Panc1 (cell line): ENCODE measurements around the gene INTS1.

ENCODE experiments used
- CTCF ChIP-seq: fragments of 450-650 bp; IDR thresholded peaks from 2 replicates; pipeline ENCODE4 v1.5.1; 2017; ENCODE audit warnings: mild to moderate bottlenecking
- POLR2AphosphoS5 ChIP-seq: IDR thresholded peaks from 2 replicates; pipeline ENCODE4 v1.6.1; 2012; ENCODE audit warnings: mild to moderate bottlenecking, low read depth, low read length, moderate library complexity
- REST ChIP-seq, 2 experiments: IDR thresholded peaks; 2 replicates each; pipeline ENCODE4 v1.6.1; 2011 to 2012; ENCODE audit warnings: low read depth in 2 of 2, control low read depth in 1 of 2, low read length in 1 of 2, mild to moderate bottlenecking in 1 of 2, moderate library complexity in 1 of 2; ENCODE audit not compliant: insufficient read depth in 1 of 2
- SIN3A ChIP-seq: IDR thresholded peaks from 2 replicates; pipeline ENCODE4 v1.6.1; 2012; ENCODE audit warnings: low read depth, mild to moderate bottlenecking, low read length, moderate library complexity, borderline replicate concordance; ENCODE audit not compliant: insufficient read depth
- TCF7L2 ChIP-seq: IDR thresholded peaks from 2 replicates; pipeline ENCODE4 v1.6.1; 2011; ENCODE audit warnings: mild to moderate bottlenecking, low read depth, low read length, inconsistent platforms

GRCh38 chr7:1543826-1544177 lies 39.6 kb upstream of the INTS1 start:
- TF ChIP-seq CTCF (no peak), SIN3A (no peak), TCF7L2 (no peak), POLR2AphosphoS5 (no peak), REST (IDR thresholded peaks at IDR 0.05; ENCODE audit: insufficient read depth in 1 of 2, low read depth in 2 of 2, low read length in 1 of 2) (no peak)
